ENCODE results near the gene ILF3.

- TF ChIP-seq CBFB (IDR thresholded peaks at IDR 0.05; ENCODE audit: low read depth): no peak
- no peak for TF ChIP-seq POLR2AphosphoS5 (IDR thresholded peaks at IDR 0.05; ENCODE audit: low read length)
- TF ChIP-seq SIN3A (IDR thresholded peaks at IDR 0.05; ENCODE audit: low read depth, low read length): no peak
- TF ChIP-seq, protein P1, sequence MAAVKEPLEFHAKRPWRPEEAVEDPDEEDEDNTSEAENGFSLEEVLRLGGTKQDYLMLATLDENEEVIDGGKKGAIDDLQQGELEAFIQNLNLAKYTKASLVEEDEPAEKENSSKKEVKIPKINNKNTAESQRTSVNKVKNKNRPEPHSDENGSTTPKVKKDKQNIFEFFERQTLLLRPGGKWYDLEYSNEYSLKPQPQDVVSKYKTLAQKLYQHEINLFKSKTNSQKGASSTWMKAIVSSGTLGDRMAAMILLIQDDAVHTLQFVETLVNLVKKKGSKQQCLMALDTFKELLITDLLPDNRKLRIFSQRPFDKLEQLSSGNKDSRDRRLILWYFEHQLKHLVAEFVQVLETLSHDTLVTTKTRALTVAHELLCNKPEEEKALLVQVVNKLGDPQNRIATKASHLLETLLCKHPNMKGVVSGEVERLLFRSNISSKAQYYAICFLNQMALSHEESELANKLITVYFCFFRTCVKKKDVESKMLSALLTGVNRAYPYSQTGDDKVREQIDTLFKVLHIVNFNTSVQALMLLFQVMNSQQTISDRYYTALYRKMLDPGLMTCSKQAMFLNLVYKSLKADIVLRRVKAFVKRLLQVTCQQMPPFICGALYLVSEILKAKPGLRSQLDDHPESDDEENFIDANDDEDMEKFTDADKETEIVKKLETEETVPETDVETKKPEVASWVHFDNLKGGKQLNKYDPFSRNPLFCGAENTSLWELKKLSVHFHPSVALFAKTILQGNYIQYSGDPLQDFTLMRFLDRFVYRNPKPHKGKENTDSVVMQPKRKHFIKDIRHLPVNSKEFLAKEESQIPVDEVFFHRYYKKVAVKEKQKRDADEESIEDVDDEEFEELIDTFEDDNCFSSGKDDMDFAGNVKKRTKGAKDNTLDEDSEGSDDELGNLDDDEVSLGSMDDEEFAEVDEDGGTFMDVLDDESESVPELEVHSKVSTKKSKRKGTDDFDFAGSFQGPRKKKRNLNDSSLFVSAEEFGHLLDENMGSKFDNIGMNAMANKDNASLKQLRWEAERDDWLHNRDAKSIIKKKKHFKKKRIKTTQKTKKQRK (IDR thresholded peaks at IDR 0.05; ENCODE audit: low read depth, low read length): no peak
These were observed 82.0 kb downstream of the ILF3 start for GRCh38 chr19:10736189-10736588.
